ENCODE measurements around the gene CD14.
"Not testable (repeated sequence)": the region's sequence is repeated elsewhere in the genome, so short reads cannot be mapped to it uniquely, and the experiment has no call there.

Gene CD14

DNA sequence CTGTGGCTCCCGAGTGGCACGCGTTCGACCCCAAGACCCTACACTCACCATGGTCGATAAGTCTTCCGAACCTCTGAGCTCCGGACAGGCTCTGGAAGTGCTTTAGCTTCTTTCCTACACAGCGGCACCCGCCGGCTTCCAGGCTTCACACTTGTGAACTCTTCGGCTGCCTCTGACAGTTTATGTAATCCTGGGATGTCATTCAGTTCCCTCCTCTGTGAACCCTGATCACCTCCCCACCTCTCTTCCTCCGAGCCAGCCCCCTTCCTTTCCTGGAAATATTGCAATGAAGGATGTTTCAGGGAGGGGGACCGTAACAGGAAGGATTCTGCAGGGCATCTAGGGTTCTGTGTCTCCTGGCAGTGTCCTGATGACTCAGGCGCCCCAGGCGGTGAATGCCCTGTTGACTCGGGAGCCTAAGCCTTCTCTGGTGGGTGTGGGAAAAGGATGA is at the start of gene CD14:
Gene CD14, minus strand, starts transcription at position 155 of the 451 bp plus-strand sequence. Its CDS starts 104 bp downstream, at position 51.
- DNase-seq (ENCODE audit: low read depth), result no peak

GRCh38 chr5:140678993-140679392 is 46.0 kb upstream of the CD14 start:
- no peak for DNase-seq (ENCODE audit: low read depth)

DNA sequence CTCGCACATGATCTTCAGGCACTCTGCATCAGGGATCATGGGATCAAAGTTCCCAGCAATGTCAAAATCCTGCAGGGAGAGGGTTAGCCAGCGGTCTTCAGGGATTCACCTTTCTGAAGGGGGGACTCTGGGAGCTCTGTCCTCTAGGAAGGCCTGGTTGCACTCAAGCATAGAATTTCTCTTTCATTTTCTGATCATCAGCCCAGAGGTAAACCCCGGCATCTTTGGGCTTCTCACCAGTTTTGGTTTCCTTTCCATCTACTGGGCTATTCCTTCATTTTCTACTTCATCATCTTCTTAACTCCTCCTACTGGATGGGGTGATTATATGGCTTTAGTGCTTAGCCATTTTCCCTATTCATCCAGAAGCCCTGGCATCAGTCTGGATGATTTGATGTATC is 45.0 kb upstream of the CD14 start:
- DNase-seq (ENCODE audit: low read depth), result no peak

DNA sequence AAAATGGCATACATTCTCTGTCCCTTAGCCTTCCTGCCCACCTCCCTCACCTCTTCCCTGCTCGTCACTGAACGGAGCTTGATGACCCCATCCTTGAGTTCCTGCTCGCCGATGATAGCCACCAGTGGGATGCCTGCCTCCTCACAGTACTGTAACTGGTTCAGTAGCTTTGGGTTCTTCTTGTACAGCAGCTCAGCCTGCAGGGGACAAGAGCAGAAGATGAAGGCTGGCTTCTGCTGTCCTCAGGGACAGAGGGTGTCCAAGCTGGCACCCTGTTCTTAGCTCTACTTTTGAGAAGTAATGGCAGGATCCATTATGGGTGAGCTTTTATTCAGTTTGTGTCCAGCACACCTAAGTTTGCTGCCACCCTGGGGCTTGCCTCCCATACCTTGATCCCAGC is 41.7 kb upstream of the CD14 start:
- no peak for DNase-seq (ENCODE audit: low read depth)

DNA sequence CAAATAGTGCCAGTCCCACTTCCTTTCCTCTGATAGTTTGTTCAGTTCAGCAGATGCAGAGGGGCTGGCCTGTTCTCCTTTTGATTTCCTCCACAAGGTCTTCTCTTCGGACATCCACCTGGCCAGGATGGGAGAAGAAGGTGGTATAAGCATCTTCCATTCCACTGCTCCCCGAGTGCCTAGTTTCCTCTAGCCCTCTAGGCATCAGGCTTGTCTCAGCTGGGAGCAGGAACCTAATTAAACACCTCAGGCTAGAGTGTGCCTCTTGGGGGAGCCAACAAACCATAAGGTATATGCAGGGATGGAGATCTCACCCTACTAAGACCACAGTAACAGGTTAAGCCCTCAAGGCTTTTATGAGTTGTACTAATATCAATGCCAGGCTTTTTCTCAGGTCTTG is 41.2 kb upstream of the CD14 start:
- DNase-seq (ENCODE audit: low read depth), result no peak

GRCh38 chr5:140673187-140673976 is 40.4 kb upstream of the CD14 start, which contains the start of gene DND1:
TSS of gene DND1 (minus strand) at chr5:140673576. CDS start at chr5:140673542, 34 bp downstream.
- DNase-seq (ENCODE audit: low read depth), result no peak

GRCh38 chr5:140672455-140673186 is 39.6 kb upstream of the CD14 start:
- DNase-seq (ENCODE audit: low read depth), result no peak

- no peak for DNase-seq (ENCODE audit: low read depth)
These were observed 38.6 kb upstream of the CD14 start for GRCh38 chr5:140671472-140672125.

DNA sequence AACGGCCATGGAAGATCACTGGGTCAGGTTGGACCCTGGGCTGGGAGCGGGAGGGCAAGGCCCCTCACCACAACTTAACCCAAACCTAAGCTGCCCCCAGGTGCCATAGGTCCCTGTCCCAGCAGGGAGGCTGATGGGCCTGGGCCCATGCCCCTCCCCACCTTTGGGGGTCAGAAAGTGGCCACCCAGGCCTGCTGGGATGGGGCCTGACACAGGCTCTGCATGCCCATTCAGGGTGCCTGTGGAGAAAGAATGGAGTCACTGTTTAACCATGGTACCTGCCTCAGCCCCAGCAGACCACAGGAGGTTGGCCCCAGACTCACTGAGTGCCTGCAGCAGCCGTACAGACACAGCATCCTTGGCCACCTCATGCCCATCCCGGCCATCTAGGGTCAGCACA is 38.1 kb upstream of the CD14 start:
- not testable (repeated sequence) for DNase-seq (ENCODE audit: low read depth)

GRCh38 chr5:140664359-140665119 is 31.6 kb upstream of the CD14 start, which contains the start of gene WDR55:
TSS of gene WDR55 (plus strand) at chr5:140664904. CDS start at chr5:140664913, 9 bp downstream.
- peak; percentile 52 for DNase-seq (ENCODE audit: low read depth)

- no peak for DNase-seq (ENCODE audit: low read depth)
These were observed 31.0 kb upstream of the CD14 start for GRCh38 chr5:140664030-140664358.

- not testable (repeated sequence) for DNase-seq (ENCODE audit: low read depth)
These were observed 27.4 kb upstream of the CD14 start for GRCh38 chr5:140660371-140660770.

DNA sequence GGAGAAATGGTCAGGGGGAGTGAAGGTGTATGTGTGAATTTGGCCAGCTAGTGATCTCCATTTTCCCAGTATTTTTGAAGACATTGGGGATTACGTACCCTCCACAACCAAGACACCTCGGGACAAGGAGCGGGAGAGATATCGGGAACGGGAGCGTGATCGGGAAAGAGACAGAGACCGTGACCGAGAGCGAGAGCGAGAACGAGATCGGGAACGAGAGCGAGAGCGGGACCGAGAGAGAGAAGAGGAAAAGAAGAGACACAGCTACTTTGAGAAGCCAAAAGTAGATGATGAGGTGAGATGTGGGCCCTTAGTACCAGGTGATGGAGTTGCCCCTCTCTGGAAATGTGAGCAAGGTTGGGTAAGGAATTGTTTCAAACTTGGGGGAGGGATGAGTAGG is 25.9 kb upstream of the CD14 start:
- DNase-seq (ENCODE audit: low read depth), result no peak

GRCh38 chr5:140647042-140647419 is 14.1 kb upstream of the CD14 start:
- no peak for DNase-seq (ENCODE audit: low read depth)

GRCh38 chr5:140642718-140643117 is 9.7 kb upstream of the CD14 start:
- DNase-seq (ENCODE audit: low read depth), result no peak

- DNase-seq (ENCODE audit: low read depth), result no peak
These were observed 8.7 kb upstream of the CD14 start for GRCh38 chr5:140641716-140642115.

GRCh38 chr5:140639148-140639981 is 6.4 kb upstream of the CD14 start, which contains the start of gene TMCO6:
TSS of gene TMCO6 (plus strand) at chr5:140639451. CDS start at chr5:140639528, 77 bp downstream.
- peak; percentile 60 for DNase-seq (ENCODE audit: low read depth)

- not testable (repeated sequence) for DNase-seq (ENCODE audit: low read depth)
These were observed 5.8 kb upstream of the CD14 start for GRCh38 chr5:140638898-140639147.

GRCh38 chr5:140637371-140638100 is 4.6 kb upstream of the CD14 start:
- DNase-seq (ENCODE audit: low read depth), result no peak
